HTR-8/SVneo (cell line): ENCODE data around the gene OLFM2.
"Not testable (repeated sequence)": the region's sequence is repeated elsewhere in the genome, so short reads cannot be mapped to it uniquely, and the experiment has no call there.

Experiments
- DNase-seq: peaks from one replicate; pipeline ENCODE4 v3.0.0; 2011; ENCODE audit warnings: low spot score, mixed read lengths; ENCODE audit not compliant: insufficient read length
- FAIRE-seq: peaks from 2 replicates; lab custom pipeline; 2011; peaks lifted over from hg19 to GRCh38; lab: Jason Lieb, UNC

Gene OLFM2

DNA sequence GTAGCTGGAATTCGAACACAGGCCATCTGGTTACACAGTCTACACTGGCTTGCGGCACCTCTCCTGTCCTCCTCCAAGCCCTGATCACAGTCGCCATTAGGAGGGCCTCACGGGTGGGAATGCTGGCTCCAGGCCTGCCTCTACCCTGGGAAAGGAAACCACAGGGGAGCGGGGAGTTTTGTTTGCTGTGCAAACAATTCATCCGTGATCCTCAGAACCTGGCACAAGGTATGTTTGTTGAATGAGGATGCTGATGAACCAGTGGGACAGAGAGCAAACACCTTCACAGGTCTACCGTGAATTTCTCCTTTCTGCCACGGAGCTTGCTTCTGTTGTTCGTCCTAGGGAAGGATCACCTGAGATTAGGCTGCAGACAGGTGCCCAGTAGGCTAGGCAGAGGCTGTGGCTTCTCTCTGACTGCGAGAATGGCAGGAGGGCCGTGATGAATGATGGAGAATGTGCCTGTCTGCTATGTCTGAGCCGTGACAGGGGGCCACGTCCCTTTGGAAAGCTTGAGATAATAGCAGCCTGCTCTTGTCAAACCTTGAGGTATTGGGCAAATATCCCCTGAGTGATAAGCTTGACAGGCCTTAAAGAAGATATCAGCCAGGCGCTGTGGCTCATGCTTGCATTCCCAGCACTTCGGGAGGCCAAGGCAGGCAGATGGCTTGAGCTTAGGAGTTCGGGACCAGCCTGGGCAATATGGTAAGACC lies 64.5 kb downstream of the OLFM2 start:
- no peak for DNase-seq
- FAIRE-seq, result peak; percentile 16

DNA sequence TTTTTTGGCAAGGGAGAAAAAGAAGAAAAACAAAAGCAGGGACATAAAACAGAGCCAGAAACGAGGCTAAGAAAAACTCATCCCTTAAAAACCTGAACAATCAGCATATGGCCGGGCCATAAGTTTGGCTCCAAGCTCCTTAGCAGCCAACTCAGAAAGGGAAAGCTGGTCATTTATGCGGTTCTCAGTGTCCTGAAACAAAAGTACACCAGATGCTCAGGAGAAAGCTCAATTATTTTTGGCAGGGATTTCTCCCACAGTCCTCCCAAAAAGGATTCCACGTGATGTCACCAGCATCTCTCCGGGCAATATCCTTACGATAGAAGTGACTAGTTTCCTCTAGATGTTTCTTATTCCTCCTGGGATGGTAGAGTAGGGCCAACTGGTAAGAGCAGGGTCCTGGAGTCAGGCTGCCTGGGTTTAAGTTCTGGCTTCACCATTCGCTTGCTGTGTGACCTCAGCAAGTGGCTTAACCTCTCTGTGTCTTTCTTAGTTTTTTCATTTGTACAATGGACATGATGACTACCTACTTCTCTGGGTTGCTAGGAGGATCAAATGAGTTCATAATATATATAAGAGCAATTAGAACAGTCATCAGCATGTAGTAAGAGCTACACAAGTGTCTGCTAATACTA lies 67.2 kb downstream of the OLFM2 start:
- no peak for DNase-seq
- no peak for FAIRE-seq

DNA sequence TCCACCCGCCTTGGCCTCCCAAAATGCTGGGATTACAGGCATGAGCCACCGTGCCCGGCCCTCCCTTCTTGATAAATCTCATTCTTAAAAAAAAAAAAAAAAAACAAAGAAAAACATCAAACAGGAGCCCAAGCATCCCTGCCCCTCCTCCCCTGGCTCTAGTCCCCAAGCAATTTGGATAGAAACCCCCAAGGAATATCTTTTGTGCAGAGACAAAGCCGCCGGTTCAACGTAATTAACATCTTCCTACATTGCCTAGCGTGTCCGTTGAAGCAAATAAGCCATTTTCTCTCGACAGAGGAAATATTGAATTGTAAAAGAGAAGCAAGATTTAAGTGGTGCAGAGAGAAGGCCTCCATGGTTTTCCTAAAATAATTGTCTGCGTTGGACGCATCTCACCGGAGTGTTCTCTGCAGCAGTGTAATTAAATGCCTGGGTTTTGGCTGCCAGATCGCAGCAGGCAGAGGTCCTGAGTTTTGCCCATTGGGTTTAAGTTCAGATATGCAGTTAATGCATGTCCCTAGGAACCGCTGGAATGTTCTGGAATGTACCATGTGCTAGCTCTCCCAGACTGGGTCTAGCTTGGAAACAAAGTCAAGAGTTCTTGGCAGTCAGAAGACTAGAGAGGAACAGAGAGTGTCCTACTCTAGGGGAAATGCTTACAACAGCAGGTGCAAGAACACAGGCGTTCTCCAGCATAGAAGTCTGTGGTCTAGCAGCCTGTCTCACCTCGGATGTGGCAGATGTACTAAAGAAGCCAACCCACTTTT lies 70.4 kb downstream of the OLFM2 start:
- DNase-seq (no peak), FAIRE-seq (no peak)

DNA sequence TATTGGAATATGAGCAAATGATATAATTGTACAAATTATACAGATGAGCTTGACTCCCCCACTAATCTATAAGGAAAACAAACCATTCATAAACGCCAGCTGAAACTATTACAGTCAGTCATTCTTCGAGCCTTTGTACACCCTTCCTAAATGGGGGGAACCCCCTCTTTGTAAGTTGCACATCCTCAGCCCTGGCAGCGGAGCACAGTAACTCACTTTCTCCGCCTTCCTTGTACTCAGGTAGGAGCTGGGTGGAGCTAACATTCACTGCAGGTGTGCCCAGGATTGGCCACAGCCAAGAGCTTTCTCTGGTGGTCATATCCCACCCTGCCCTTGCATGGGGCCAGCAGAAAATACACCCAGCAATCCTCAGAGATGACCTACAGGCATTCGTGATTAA lies 72.6 kb downstream of the OLFM2 start:
- FAIRE-seq (no peak), DNase-seq (no peak)

DNA sequence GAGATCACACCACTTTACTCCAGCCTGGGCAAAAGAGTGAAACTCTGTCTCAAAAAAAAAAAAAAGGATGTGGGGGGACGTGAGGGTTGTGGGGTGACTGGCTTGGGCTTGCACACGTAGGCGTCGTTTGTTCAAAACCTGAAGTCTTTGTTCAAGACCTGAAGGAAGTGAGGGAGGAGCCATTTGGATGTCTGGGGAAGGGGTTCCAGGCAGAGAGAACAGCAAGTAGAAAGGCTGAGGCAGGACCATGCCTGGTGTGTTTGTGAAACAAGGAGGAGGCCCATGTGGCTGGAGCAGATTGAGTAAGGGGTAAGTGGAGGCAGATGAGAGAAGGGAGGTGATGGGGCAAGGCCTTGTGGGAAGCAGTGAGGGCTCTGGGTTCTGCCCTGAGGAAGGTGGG lies 73.4 kb downstream of the OLFM2 start:
- DNase-seq (no peak), FAIRE-seq (no peak)

DNA sequence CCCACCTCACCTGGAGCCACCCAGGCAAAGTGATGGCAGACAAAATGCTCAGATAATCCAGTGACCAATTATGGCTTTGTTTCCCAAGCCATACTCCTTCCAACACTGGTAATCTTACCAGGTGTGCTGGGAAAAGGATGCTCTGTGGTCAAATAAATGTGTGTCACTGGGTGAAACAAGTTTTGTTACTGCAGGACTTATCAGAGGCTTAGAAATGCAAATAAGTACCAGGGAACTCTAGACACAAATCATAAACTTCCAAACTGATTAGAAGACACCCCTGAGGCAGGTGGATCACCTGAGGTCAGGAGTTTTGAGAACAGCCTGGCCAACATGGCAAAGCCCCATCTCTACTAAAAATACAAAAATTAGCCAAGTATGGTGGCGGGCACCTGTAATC lies 74.8 kb downstream of the OLFM2 start:
- no peak for DNase-seq
- no peak for FAIRE-seq

DNA sequence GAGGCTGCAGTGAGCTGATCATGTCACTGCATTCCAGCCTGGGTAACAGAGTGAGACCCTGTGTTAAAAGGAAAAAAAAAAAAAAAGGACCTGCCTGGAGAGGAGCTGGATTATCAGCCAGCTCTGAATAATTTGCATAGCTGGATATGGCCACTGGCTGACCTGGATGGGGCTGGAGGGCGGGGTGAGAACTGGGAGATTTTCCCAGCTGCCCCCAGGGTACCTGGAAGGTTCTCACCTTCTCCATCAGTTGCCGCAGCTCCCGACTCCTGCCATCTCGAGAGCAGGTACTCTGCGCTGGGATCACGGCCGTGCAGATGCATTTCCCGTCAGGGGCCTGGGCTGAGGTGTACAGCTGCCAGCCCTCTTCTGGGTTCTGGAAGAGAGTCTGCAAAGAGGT lies 75.9 kb downstream of the OLFM2 start:
- FAIRE-seq, result no peak
- no peak for DNase-seq

DNA sequence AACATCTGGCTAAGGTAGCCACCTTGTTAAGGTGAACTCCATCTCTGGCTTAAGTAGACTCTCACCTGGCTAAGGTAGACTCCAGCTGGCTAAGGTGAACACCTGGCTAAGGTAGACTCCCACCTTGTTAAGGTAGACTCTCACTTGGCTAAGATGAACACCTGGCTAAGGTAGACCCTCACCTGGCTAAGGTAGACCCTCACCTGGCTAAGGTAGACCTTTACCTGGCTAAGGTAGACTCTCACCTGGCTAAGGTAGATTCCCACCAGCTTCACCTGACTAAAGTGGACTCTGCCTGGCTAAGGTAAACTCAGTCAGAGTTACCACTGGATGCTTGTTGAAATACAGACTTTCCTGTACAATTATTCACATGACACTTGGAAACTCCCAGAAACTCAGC lies 77.5 kb downstream of the OLFM2 start:
- FAIRE-seq (no peak), DNase-seq (no peak)

DNA sequence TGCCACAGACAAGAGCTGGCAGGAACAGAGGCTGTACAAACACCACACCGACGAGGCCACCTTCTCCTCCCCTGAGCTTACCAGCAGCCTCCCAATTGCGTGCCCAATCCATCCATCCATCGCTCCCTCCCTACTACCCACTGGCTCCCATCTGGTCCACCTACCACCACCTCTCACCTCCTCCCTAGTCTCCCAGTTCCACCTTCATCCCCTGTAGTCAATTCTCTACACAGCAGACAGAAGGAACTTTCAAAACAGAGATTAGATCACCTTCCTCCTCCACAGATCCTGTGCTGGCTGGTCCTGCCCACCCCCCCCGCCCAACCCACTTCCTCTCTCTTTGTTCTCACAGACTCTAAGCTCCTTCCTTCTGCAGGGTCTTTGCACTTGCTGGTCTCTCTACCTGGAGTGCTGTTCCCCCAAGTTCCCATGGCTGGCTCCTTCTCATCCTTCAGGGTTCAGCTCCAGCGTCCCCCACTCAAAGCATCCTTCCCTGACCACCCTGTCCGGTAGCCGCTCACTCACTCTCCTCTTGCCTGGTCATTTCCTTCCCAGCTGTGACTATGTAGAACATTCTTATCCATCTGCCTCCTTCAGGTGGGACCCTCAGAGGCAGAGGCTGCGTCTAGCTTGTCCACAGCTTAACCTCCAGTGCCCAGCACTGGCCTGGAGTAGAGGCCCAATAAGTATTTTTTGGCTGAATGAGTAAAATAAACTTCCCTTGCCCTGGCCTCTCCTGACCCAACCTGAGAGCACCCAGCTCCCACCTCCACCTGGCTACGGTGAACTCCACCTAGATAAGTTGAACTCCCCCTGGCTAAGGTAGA lies 78.2 kb downstream of the OLFM2 start:
- no peak for DNase-seq

DNA sequence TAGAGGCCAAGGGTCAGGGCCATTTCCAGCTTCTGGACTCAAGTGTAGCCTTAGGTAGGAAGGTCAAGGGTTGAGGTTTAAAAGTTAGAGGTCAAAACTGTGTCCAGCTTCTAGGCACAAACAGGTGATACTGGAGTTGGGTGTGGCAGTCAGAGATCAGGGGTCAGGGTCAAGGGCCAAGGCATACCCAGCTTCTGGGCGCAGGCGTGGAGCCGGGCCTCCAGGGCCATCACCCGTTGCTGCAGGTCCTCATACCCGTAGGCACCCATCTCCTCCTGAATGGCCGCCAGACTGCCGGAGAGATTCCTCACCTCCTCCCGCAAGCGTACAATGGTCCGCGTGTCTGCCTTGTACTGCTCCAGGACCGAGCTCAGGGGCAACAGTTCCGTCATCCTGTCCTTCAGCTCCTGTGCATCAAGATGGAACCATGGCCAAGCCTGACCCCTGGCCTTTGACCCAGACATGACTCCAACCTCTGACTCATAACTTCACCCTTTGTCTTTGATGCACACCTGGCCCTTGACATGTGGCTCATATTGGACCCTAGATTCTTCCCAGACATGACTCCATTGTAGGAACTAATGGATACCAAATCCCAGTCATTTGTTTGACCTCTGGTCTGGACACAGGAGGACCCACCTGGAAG lies 79.1 kb downstream of the OLFM2 start:
- FAIRE-seq (no peak), DNase-seq (no peak)

More for the DNA sequence above, 78.2 kb downstream of the OLFM2 start:
- peak; percentile 40 for FAIRE-seq

DNA sequence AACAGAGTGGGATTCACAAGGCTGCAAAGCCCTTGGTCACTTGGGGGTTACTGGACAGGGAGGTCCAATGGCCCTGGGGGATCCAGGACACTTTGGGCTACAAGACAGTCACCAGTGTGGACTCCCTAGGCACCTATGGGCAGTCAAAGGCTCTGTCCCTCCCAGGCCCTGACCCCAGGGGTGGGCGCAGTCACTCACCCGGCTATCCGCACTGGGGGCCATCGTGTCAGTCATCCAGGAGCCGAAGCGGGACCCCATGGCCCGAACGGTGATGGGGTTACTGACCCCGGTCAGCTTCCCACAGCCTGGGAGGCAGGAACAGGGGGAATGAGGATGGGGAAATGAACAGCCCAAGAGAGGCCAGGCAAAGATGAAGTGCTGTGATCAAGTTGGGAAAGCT lies 79.7 kb downstream of the OLFM2 start:
- FAIRE-seq, result no peak
- no peak for DNase-seq

DNA sequence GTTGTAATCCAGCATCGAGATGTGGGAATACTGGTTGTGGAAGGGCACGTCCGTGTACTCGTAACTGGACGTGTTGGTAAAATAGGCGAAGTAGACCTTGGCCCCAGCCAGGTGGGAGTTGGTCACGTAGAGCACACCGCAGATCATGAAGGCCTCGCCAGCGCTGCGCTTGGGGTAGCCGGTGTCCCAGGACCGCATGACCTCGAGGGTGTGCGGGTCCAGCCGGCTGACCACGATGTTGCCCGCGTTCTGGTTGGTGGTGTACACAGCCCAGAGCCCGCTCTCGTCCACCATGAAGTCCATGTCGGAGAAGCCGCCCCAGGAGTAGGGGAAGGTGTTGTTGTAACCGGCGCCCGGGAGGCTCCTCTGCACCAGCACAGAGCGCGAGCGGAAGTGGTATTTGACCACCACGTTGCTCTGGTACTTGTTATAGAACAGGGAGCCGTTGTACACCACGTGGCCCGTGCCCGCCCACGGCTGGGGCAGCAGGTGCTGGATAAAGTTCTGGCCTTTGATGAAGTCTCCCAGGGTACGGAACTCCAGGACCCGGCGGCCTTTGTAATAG lies 82.0 kb downstream of the OLFM2 start:
- FAIRE-seq, result peak; percentile 36
- DNase-seq, result no peak

DNA sequence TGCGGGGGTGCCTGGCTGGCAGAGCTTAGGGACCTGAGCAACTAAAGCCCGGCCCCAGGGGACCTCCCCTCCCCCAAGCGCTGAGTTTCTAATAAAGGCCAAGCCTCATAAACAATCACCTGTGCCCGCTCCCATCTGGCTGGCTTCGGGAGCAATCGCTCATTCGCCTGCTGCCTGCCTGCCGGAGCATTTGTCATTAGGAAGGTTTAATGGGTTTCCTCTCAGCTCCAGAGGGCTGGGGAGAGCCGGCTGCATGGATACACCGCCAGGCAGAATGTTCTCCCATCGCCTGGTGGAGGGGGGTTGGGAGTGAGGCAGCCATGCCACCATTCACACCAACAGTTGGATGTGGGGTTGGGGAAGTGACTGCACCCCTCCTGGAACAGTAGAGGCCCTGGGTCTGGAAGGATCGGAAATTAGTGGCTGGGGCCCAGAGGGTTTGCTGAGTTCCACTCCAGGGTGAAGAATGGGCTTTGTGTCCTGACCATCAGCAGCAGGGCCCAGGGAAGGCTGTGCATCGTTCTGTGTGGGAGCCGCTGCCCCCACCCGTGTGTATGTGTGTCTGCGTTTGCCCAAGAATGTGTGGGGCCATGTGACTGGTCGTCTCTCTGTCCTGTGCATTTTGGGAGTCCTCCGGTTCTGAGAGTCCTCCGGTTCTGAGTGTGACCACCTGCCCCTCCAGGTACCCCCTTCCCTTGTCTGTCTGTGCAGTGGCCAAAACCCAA lies 85.9 kb downstream of the OLFM2 start:
- DNase-seq, result no peak
- FAIRE-seq, result no peak

DNA sequence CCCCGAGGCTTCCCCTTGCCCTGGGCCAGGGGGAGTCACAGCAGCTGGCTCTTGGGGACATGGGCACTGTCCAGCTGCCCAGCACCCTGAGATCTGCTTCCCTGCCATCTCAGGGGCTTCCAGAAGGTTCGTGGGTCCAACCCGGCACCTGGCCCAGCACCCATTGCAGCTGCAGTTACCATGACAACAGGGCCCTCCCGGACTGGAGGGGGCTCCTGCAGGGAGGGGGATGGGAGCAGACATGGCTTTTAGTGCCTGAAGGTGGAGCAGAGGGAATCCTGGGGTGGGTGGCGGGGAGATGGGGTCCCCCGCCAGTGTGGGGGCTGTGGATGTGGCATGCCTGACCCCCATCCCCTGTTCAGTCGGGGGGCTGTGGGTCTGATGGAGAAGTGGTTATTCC lies 86.5 kb downstream of the OLFM2 start:
- no peak for FAIRE-seq
- DNase-seq, result no peak

DNA sequence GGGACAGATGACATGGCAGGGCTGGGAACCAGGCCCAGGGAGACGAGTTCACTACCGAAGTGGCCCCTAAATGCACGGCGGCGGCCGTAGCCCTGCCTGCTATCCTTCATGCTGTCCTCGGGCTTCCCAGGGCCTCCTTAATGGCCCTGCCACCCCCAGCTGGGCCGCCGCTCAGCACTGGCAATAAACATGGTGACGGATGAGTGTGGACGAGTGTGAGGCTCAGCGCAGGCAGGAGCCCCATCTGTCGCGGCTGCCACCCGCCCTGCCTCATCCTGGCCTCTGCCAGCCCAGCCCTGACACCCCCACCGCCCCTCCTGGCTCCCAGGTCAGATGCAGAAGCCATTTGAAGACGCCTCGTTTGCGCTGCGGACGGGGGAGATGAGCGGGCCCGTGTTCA lies 87.6 kb downstream of the OLFM2 start:
- no peak for DNase-seq
- no peak for FAIRE-seq

DNA sequence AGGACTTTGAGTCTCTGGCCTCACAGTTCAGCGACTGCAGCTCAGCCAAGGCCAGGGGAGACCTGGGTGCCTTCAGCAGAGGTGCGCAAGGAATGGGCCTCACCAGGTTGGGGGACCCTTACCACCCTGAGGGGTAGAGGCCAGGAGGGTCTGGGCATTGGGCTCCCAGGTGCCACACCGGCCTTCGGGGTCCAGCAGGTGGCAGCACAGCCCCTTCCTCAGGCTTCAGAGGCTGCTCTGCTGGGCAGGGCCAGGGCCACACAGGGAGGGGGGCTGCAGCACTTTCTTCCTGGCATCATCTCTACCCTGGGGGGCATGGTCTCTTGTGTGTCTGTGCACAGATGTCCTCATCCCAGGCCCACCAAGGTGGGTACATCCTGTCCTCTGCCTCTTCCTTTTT lies 88.3 kb downstream of the OLFM2 start:
- FAIRE-seq (no peak), DNase-seq (no peak)

DNA sequence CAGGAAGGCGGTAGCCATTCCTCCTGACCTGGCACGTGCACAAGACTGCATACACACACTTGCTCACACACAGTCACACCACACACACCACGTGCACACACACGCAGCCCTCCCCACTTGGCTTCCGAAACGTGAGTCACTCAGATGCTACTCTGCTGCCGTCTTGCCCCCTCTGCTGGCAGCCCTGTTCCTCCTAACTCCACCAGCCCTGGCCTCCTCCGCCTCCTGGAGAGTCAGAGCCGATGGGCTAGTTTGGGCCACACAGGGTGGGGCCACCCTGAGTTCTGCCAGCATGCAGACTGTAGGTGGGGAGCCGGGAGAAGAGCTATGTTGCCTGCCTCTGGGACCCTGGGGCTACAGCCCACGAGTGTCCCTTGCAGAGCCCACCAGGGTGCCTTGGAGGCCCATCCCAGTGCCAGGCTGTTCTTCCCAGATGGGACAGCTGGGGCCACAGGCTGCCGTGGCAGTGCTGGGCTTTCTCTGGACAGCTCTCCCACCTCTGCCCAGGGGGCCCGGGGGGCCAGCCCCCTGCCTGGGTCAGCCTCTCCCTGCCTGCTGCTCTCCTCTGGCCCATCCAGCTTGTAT lies 89.1 kb downstream of the OLFM2 start:
- DNase-seq, result peak; percentile 58
- FAIRE-seq, result peak; percentile 95

DNA sequence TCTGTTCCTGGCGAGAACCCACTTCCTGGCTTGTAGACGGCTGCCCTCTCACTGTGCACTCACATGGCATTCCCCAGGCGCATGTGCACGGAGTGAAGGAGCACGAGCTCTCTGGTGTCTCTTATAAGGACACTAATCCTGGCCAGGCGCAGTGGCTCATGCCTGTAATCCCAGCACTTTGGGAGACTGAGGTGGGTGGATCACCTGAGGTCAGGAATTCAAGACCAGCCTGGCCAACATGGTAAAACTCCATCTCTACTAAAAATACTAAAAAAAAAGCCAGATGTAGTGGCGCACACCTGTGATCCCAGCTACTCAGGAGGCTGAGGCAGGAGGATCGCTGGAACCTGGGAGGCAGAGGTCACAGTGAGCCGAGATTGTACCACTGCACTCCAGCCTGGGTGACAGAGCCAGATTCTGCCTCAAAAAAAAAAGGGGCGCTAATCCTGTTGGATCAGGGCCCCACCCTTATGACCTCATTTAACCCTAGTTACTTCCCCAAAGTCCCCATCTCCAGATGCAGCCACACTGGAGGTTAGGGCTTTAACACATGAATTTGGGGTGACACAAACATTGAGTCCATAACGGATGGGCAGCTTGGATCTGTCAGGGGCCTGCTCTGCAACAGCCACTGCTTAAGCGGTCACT lies 92.6 kb downstream of the OLFM2 start:
- not testable (repeated sequence) for FAIRE-seq

More for the DNA sequence above, 92.6 kb downstream of the OLFM2 start:
- not testable (repeated sequence) for DNase-seq
